ENCODE measurements around the gene JADE1. TPM values are rescaled to one million over a fixed set of nuclear protein-coding genes. Genes with fewer than 3 reads are reported as not detected.

JADE1 gene
- total RNA-seq, 1 experiment from 2014 or later, result 13.7 TPM

- no peak for DNase-seq (ENCODE audit: low read depth)
Observed at GRCh38 chr4:128810331-128810870, 901 bp downstream of the JADE1 start.

- peak; percentile 85 for DNase-seq (ENCODE audit: low read depth)
Observed at GRCh38 chr4:128810871-128811570, 1.5 kb downstream of the JADE1 start.

GRCh38 chr4:128811571-128812441, 2.3 kb downstream of the JADE1 start:
- DNase-seq (ENCODE audit: low read depth), result peak; percentile 91

- peak; percentile 69 for DNase-seq (ENCODE audit: low read depth)
Observed at GRCh38 chr4:128812442-128813235, 3.1 kb downstream of the JADE1 start.

- no peak for DNase-seq (ENCODE audit: low read depth)
Observed at GRCh38 chr4:128813965-128814364, 4.5 kb downstream of the JADE1 start.

GRCh38 chr4:128818442-128818841, 8.9 kb downstream of the JADE1 start:
- DNase-seq (ENCODE audit: low read depth), result no peak

- no peak for DNase-seq (ENCODE audit: low read depth)
Observed at GRCh38 chr4:128819082-128819742, 9.7 kb downstream of the JADE1 start.

- no peak for DNase-seq (ENCODE audit: low read depth)
Observed at GRCh38 chr4:128820671-128821070, 11.2 kb downstream of the JADE1 start.

- DNase-seq (ENCODE audit: low read depth), result no peak
Observed at GRCh38 chr4:128821151-128821550, 11.7 kb downstream of the JADE1 start.

GRCh38 chr4:128823025-128823661, 13.6 kb downstream of the JADE1 start:
- DNase-seq (ENCODE audit: low read depth), result peak; percentile 64

- DNase-seq (ENCODE audit: low read depth), result peak; percentile 6
Observed at GRCh38 chr4:128825226-128825625, 15.7 kb downstream of the JADE1 start.

GRCh38 chr4:128827296-128827695, 17.8 kb downstream of the JADE1 start:
- DNase-seq (ENCODE audit: low read depth), result no peak

GRCh38 chr4:128830906-128831503, 21.5 kb downstream of the JADE1 start:
- DNase-seq (ENCODE audit: low read depth), result no peak

- no peak for DNase-seq (ENCODE audit: low read depth)
Observed at GRCh38 chr4:128831531-128832242, 22.2 kb downstream of the JADE1 start.

- no peak for DNase-seq (ENCODE audit: low read depth)
Observed at GRCh38 chr4:128832243-128832625, 22.7 kb downstream of the JADE1 start.

- DNase-seq (ENCODE audit: low read depth), result no peak
Observed at GRCh38 chr4:128835498-128836222, 26.2 kb downstream of the JADE1 start.

- DNase-seq (ENCODE audit: low read depth), result no peak
Observed at GRCh38 chr4:128837198-128837597, 27.7 kb downstream of the JADE1 start.

GRCh38 chr4:128837679-128838078, 28.2 kb downstream of the JADE1 start:
- no peak for DNase-seq (ENCODE audit: low read depth)

- DNase-seq (ENCODE audit: low read depth), result no peak
Observed at GRCh38 chr4:128840711-128841318, 31.3 kb downstream of the JADE1 start.

Data from RPMI7951 (cell line).